HepG2 (cell line): ENCODE results near the gene RUNX2.

Source experiments
- CTCF ChIP-seq: sonication (generic); formaldehyde crosslinking; IDR thresholded peaks from 2 replicates; pipeline ENCODE4 v1.5.0; 2020; ENCODE audit warnings: mild to moderate bottlenecking, missing genetic modification reagents, moderate library complexity
- DPF2 ChIP-seq: sonication (generic); formaldehyde crosslinking; IDR thresholded peaks from 2 replicates; pipeline ENCODE4 v1.4.0; 2020; ENCODE audit warnings: mild to moderate bottlenecking, low read depth, missing genetic modification reagents, borderline replicate concordance
- POLR2AphosphoS2 ChIP-seq: IDR thresholded peaks from 2 replicates; pipeline ENCODE4 v1.6.1; 2011; ENCODE audit warnings: low read depth, low read length, improper control_type of control experiment
- ZKSCAN1 ChIP-seq: fragments of 150-350 bp; IDR thresholded peaks from 2 replicates; pipeline ENCODE4 v1.6.1; 2014; ENCODE audit warnings: low read length

GRCh38 chr6:45645302-45645701, 317.2 kb downstream of the RUNX2 start:
- TF ChIP-seq POLR2AphosphoS2 (no peak), CTCF (CRISPR knock-in tag) (no peak), ZKSCAN1 (no peak), DPF2 (no peak)
